ENCODE measurements around the gene WDR44.

DNA sequence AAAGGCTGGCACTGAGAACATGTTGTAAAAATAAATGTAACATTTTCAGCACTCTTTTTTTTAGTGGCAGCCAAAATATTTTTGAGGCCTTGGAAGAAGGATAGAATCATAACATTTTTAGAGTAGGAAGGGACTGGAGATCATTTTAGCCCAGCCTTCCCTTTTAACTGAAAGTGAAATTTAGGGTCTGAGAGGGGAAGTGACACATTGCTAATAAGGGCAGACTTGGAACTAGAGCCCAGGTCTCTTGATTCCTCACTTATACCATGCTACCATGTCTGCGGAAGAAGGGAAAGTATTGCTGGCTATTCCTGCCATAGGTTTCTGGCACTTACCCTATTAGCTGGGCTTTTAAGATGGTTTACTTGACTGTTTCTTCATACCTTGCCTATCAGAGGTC lies 4.8 kb downstream of the WDR44 start:
- TF ChIP-seq GATA2 (IDR thresholded peaks at IDR 0.05; ENCODE audit: low read depth, low read length) (no peak), GATA3 (IDR thresholded peaks at IDR 0.05; ENCODE audit: low read depth, low read length) (no peak)

Data from SH-SY5Y (cell line).